Ishikawa (cell line): ENCODE measurements around the gene LPP.

Experiments
- CEBPB ChIP-seq: IDR thresholded peaks from 2 replicates; pipeline ENCODE4 v1.6.1; 2012
- CREB1 ChIP-seq: IDR thresholded peaks from 2 replicates; pipeline ENCODE4 v1.6.1; 2012; ENCODE audit warnings: low read depth
- EGR1 ChIP-seq: IDR thresholded peaks from 2 replicates; pipeline ENCODE4 v1.6.1; 2012
- EP300 ChIP-seq: IDR thresholded peaks from 2 replicates; pipeline ENCODE4 v1.6.1; 2012; ENCODE audit warnings: borderline replicate concordance
- FOXM1 ChIP-seq: IDR thresholded peaks from 2 replicates; pipeline ENCODE4 v1.6.1; 2012; ENCODE audit warnings: low read depth, borderline replicate concordance
- NFIC ChIP-seq: IDR thresholded peaks from 2 replicates; pipeline ENCODE4 v1.6.1; 2012
- RAD21 ChIP-seq: IDR thresholded peaks from 2 replicates; pipeline ENCODE4 v1.6.1; 2012; ENCODE audit warnings: low read depth
- REST ChIP-seq: IDR thresholded peaks from 2 replicates; pipeline ENCODE4 v1.6.1; 2012; ENCODE audit warnings: low read depth, mild to moderate bottlenecking
- TAF1 ChIP-seq: IDR thresholded peaks from 2 replicates; pipeline ENCODE4 v1.6.1; 2012; ENCODE audit warnings: low read depth, mild to moderate bottlenecking
- TCF12 ChIP-seq: IDR thresholded peaks from 2 replicates; pipeline ENCODE4 v1.6.1; 2012; ENCODE audit warnings: low read depth
- TEAD4 ChIP-seq: IDR thresholded peaks from 2 replicates; pipeline ENCODE4 v1.6.1; 2012
- USF1 ChIP-seq: IDR thresholded peaks from 2 replicates; pipeline ENCODE4 v1.6.1; 2012
- YY1 ChIP-seq: IDR thresholded peaks from 2 replicates; pipeline ENCODE4 v1.6.1; 2012; ENCODE audit warnings: low read depth
- ZBTB7A ChIP-seq: IDR thresholded peaks from 2 replicates; pipeline ENCODE4 v1.6.1; 2012; ENCODE audit warnings: low read depth
- TF ChIP-seq, protein P1 (sequence below): IDR thresholded peaks from 2 replicates; pipeline ENCODE4 v1.6.1; 2012

LPP gene

DNA sequence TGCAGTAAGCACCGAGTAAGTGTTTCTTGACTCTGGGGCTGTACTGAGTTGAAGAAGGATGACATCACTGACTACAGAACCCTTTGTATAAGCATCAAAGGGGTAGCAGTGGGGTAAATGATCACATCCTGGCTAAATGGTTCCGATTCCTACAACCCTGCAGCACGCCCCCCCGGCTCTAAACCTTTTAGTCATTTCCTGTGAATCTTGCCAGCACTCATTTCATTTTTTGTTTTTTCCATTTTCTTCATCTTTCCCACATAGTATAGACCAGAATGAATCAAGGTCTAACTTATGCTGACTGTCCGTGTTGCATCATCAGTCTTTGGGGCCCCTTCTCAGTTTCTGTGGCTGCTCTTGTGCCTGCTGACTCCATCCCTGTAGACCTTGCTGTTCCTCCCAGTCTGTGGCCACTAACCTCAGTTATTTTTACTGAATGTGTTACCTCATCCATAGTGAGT, 634.7 kb downstream of the LPP start:
- no peak for TF ChIP-seq ZBTB7A
- TF ChIP-seq RAD21, result no peak
- TF ChIP-seq CREB1, result no peak
- no peak for TF ChIP-seq TEAD4
- TF ChIP-seq USF1, result no peak
- TF ChIP-seq CEBPB, result no peak
- TF ChIP-seq TCF12, result no peak
- TF ChIP-seq EP300, result no peak
- no peak for TF ChIP-seq FOXM1
- no peak for TF ChIP-seq NFIC
- TF ChIP-seq, protein P1, sequence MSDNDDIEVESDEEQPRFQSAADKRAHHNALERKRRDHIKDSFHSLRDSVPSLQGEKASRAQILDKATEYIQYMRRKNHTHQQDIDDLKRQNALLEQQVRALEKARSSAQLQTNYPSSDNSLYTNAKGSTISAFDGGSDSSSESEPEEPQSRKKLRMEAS, result no peak
- no peak for TF ChIP-seq EGR1
- no peak for TF ChIP-seq TAF1

- TF ChIP-seq EGR1, result no peak
- TF ChIP-seq FOXM1, result no peak
- no peak for TF ChIP-seq YY1
- TF ChIP-seq CREB1, result no peak
- TF ChIP-seq CEBPB, result no peak
- TF ChIP-seq TAF1, result no peak
- TF ChIP-seq NFIC, result no peak
- no peak for TF ChIP-seq EP300
- TF ChIP-seq, protein P1, result no peak
- TF ChIP-seq ZBTB7A, result no peak
- no peak for TF ChIP-seq RAD21
- TF ChIP-seq TEAD4, result no peak
- TF ChIP-seq TCF12, result no peak
- no peak for TF ChIP-seq USF1
- TF ChIP-seq REST, result no peak
Measured at GRCh38 chr3:188789251-188789650, 635.3 kb downstream of the LPP start.

- TF ChIP-seq CREB1 (no peak), USF1 (no peak), YY1 (no peak), CEBPB (no peak), EGR1 (no peak), RAD21 (no peak), REST (no peak), EP300 (no peak), TAF1 (no peak), TEAD4 (no peak), TCF12 (no peak), FOXM1 (no peak)
Measured at GRCh38 chr3:188791311-188791710, 637.4 kb downstream of the LPP start.

- TF ChIP-seq TCF12 (no peak), TAF1 (no peak), REST (no peak), FOXM1 (no peak), YY1 (no peak), RAD21 (no peak)
- TF ChIP-seq, protein P1, result no peak
Measured at GRCh38 chr3:188792793-188793192, 638.8 kb downstream of the LPP start.
